HepG2 (cell line): Measurements from ENCODE around the gene GPT2.

Experiments used
- GABPA ChIP-seq, 2 experiments: IDR thresholded peaks; 2 replicates each; pipeline ENCODE4 v1.6.1; 2011 to 2016; ENCODE audit warnings: low read depth in 2 of 2, low read length in 1 of 2, missing biosample characterization in 1 of 2, missing genetic modification characterization in 1 of 2
- HCFC1 ChIP-seq: fragments of 150-350 bp; IDR thresholded peaks from 2 replicates; pipeline ENCODE4 v1.6.1; 2014; ENCODE audit warnings: low read depth, low read length
- PHF20 ChIP-seq: sonication (generic); formaldehyde crosslinking; IDR thresholded peaks from 2 replicates; pipeline ENCODE4 v1.5.0; 2020; ENCODE audit warnings: mild to moderate bottlenecking, missing genetic modification reagents
- POLR2A ChIP-seq, 2 experiments: IDR thresholded peaks; 2 replicates each; pipeline ENCODE4 v1.6.1; 2011; ENCODE audit warnings: low read depth in 2 of 2, low read length in 2 of 2, mild to moderate bottlenecking in 1 of 2, moderate library complexity in 1 of 2; ENCODE audit not compliant: insufficient read depth in 1 of 2
- TCF7 ChIP-seq: sonication (generic); IDR thresholded peaks from 2 replicates; pipeline ENCODE4 v1.6.1; 2016; ENCODE audit warnings: antibody characterized with exemption, low read depth
- ZNF224 ChIP-seq: sonication (generic); formaldehyde crosslinking; IDR thresholded peaks from 2 replicates; pipeline ENCODE4 v1.5.0; 2020; ENCODE audit warnings: mild to moderate bottlenecking, missing genetic modification reagents
- ZNF263 ChIP-seq: sonication (generic); formaldehyde crosslinking; IDR thresholded peaks from 2 replicates; pipeline ENCODE4 v1.4.0; 2020; ENCODE audit warnings: missing genetic modification reagents
- ZSCAN12 ChIP-seq: sonication (generic); formaldehyde crosslinking; IDR thresholded peaks from 2 replicates; pipeline ENCODE4 v1.9.0; 2021; ENCODE audit warnings: mild to moderate bottlenecking, missing genetic modification reagents
- TF ChIP-seq, protein P1 (sequence below): IDR thresholded peaks from 2 replicates; pipeline ENCODE4 v1.6.1; 2012; ENCODE audit warnings: inconsistent platforms

DNA sequence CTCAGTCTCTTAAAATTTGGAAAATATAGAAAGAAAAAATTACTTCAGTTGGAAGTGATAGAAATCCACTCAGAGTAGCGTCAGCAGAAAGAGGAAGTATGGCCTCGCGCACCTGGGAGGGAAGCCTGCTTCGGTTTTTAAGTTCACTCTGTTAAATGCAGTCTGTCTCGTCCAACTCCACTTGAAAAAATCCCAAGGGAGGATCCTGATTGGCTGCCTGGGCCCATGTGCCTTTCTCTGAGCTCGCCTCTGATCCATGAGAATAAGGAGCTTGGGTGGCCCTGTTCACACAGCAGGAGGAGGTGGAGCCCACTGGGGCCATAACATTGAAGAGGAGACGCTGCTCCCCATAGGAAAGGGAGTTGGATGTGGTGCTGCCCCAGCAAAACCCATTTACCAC lies 48.6 kb downstream of the GPT2 start:
- TF ChIP-seq, protein P1, sequence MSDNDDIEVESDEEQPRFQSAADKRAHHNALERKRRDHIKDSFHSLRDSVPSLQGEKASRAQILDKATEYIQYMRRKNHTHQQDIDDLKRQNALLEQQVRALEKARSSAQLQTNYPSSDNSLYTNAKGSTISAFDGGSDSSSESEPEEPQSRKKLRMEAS, result no peak
- TF ChIP-seq POLR2A (IDR thresholded peaks at IDR 0.05; ENCODE audit: insufficient read depth in 1 of 2, low read depth in 2 of 2, low read length in 2 of 2) (no peak), ZNF263 (no peak), GABPA (IDR thresholded peaks at IDR 0.05; ENCODE audit: low read depth, low read length) (no peak), GABPA (CRISPR knock-in tag; IDR thresholded peaks at IDR 0.05; ENCODE audit: low read depth) (no peak), ZNF224 (no peak), PHF20 (CRISPR knock-in tag) (no peak), ZSCAN12 (no peak), HCFC1 (no peak), TCF7 (no peak)
